Epidermal melanocyte (primary cell): ENCODE data around the gene CLBA1.

ENCODE experiments used
- DNase-seq: peaks from one replicate; pipeline ENCODE4 v3.0.0; 2011; ENCODE audit warnings: low spot score; ENCODE audit not compliant: insufficient read length

Gene CLBA1

GRCh38 chr14:104968541-104969401 is 16.8 kb upstream of the CLBA1 start:
- no peak for DNase-seq

GRCh38 chr14:104969741-104970230 is 15.8 kb upstream of the CLBA1 start:
- DNase-seq: no peak

- DNase-seq: peak; percentile 61
These were observed 15.1 kb upstream of the CLBA1 start for GRCh38 chr14:104970231-104971068.

GRCh38 chr14:104971447-104972240 is 13.9 kb upstream of the CLBA1 start:
- no peak for DNase-seq

GRCh38 chr14:104972301-104973134 is 13.1 kb upstream of the CLBA1 start:
- no peak for DNase-seq

- DNase-seq: peak; percentile 53
These were observed 12.5 kb upstream of the CLBA1 start for GRCh38 chr14:104973135-104973384.

GRCh38 chr14:104973385-104974145 is 12.0 kb upstream of the CLBA1 start:
- DNase-seq: no peak

- DNase-seq: no peak
These were observed 11.4 kb upstream of the CLBA1 start for GRCh38 chr14:104974146-104974541.

- DNase-seq: no peak
These were observed 10.8 kb upstream of the CLBA1 start for GRCh38 chr14:104974665-104975390.

- DNase-seq: no peak
These were observed 9.9 kb upstream of the CLBA1 start for GRCh38 chr14:104975481-104976197.

- peak; percentile 58 for DNase-seq
These were observed 9.2 kb upstream of the CLBA1 start for GRCh38 chr14:104976198-104977007.

GRCh38 chr14:104977008-104977680 is 8.4 kb upstream of the CLBA1 start:
- no peak for DNase-seq

GRCh38 chr14:104977681-104978653 is 7.6 kb upstream of the CLBA1 start, which contains the start of gene AHNAK2:
AHNAK2 (minus strand) TSS chr14:104978374; CDS start chr14:104978237, 137 bp downstream.
- DNase-seq: peak; percentile 49

GRCh38 chr14:104978746-104979691 is 6.6 kb upstream of the CLBA1 start:
- DNase-seq: no peak
